GM12801 (cell line): ENCODE results near the gene KIAA1217.

Experiments
- CTCF ChIP-seq: IDR thresholded peaks from one replicate; pipeline ENCODE4 v1.5.1; 2011; ENCODE audit warnings: control low read depth; ENCODE audit not compliant: insufficient read length; ENCODE audit errors: extremely low read depth

KIAA1217 gene

GRCh38 chr10:24589265-24589664 is 380.3 kb downstream of the KIAA1217 start:
- TF ChIP-seq CTCF = no peak

GRCh38 chr10:24590697-24591457 is 381.9 kb downstream of the KIAA1217 start:
- TF ChIP-seq CTCF = no peak

- no peak for TF ChIP-seq CTCF
Measured at GRCh38 chr10:24596217-24596930, 387.4 kb downstream of the KIAA1217 start.

GRCh38 chr10:24597426-24597825 is 388.5 kb downstream of the KIAA1217 start:
- no peak for TF ChIP-seq CTCF
